ENCODE measurements around the gene PCDHGA5.

GRCh38 chr5:141384471-141385267 lies 20.7 kb downstream of the PCDHGA5 start:
- TF ChIP-seq CTCF (IDR thresholded peaks at IDR 0.05) (no peak), ZFX (IDR thresholded peaks at IDR 0.05; ENCODE audit: borderline replicate concordance) (no peak)

Data from 22Rv1 (cell line).